ENCODE results near the gene PANX1. TPM values are rescaled to one million over a fixed set of nuclear protein-coding genes. Genes with fewer than 3 reads are reported as not detected.

The PANX1 gene
- total and polyA plus RNA-seq, 10 of the 15 experiments (the other 5 are each of a cell fraction or from before 2014, with no cell fraction given), result 3.3 to 18.7 (median 14.4) TPM

DNA sequence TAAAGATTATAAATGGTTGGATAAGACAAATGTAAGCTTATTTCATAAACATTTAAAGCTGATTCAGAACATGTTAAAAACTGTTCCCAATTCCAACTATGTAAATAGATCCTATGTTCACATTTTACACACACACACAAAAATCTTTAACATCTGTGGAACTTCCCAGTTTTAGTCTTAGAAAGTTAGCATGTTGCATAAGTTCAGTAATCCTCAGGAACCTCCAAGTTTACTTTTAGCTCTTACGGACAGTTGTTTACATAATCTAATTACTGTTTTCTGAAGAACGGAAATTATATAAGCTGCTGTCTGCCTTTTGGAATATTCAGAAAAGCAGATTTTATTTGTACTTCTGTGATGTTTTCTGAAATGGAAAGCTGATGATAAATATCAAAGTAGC lies 53.3 kb downstream of the PANX1 start:
- no TSS peak for BruUV-seq (replicated peaks)
- H3K4me2 ChIP-seq (ENCODE audit: control insufficient read depth, insufficient read depth), result no peak overlapping the region
- POLR2A ChIA-PET, result no interaction called here
- H3K79me2 ChIP-seq (ENCODE audit: control insufficient read depth, insufficient read depth, low read length), result no peaks in the 10 kb centered on the region
- H3K27me3 ChIP-seq (replicated peaks in 1 of 2; ENCODE audit: control insufficient read depth in 2 of 2, insufficient read depth in 2 of 2, low read length in 1 of 2), result no peaks in the 10 kb centered on the region
- FAIRE-seq (no peak), ATAC-seq (no peak), DNase-seq (ENCODE audit: low read depth, low spot score) (no peak)
- TF ChIP-seq ESRRA (IDR thresholded peaks at IDR 0.05; ENCODE audit: low read length), result no peak
- TF ChIP-seq, protein P1, sequence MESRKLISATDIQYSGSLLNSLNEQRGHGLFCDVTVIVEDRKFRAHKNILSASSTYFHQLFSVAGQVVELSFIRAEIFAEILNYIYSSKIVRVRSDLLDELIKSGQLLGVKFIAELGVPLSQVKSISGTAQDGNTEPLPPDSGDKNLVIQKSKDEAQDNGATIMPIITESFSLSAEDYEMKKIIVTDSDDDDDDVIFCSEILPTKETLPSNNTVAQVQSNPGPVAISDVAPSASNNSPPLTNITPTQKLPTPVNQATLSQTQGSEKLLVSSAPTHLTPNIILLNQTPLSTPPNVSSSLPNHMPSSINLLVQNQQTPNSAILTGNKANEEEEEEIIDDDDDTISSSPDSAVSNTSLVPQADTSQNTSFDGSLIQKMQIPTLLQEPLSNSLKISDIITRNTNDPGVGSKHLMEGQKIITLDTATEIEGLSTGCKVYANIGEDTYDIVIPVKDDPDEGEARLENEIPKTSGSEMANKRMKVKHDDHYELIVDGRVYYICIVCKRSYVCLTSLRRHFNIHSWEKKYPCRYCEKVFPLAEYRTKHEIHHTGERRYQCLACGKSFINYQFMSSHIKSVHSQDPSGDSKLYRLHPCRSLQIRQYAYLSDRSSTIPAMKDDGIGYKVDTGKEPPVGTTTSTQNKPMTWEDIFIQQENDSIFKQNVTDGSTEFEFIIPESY (IDR thresholded peaks at IDR 0.05), result no peak
- no peaks in the 10 kb centered on the region; the same call in 2 of the 3 replicates for H3K9me3 ChIP-seq (replicated peaks; ENCODE audit: control insufficient read depth, insufficient read depth, low read length)
- CTCF ChIA-PET, result interaction anchor here (3.2 to 6.5 kb wide), 3 partner anchors 9 to 320 kb away, joined by 17 to 90 read pairs (median 57); no protein-coding TSS in a partner anchor
- H3K9ac ChIP-seq (ENCODE audit: control insufficient read depth, insufficient read depth, low read length), result no peak overlapping the region
- SMC1A ChIA-PET (ENCODE audit: uncharacterized antibody, unreplicated experiment), result interaction anchor here (1.3 to 5.2 kb wide), 4 partner anchors 145 to 321 kb away, joined by 3 to 59 read pairs (median 6); no protein-coding TSS in a partner anchor
- no peak overlapping the region for H3K27ac ChIP-seq (ENCODE audit: control insufficient read depth, insufficient read depth)
- RAD21 ChIA-PET (ENCODE audit: unreplicated experiment), result interaction anchor here (0.6 kb wide), 1 partner anchor 234 kb away, joined by 4 read pairs; no protein-coding TSS in a partner anchor
- intact Hi-C loops (cut with micrococcal nuclease; ENCODE audit: unreplicated experiment) (loop anchor here (5.0 kb wide), 3 partner anchors 90 to 260 kb away; no protein-coding TSS in a partner anchor), in situ Hi-C loops (cut with MboI) (no loop called here)
- no peak overlapping the region for H3K4me3 ChIP-seq
- H3K4me1 ChIP-seq (ENCODE audit: control insufficient read depth, insufficient read depth, low read length), result peaks cover 9% of the 10 kb centered on the region
- peaks cover 3 to 20% of the 10 kb centered on the region in 2 experiments for H3K36me3 ChIP-seq (ENCODE audit: control insufficient read depth in 2 of 2, insufficient read depth in 2 of 2, low read length in 1 of 2)
- 92% methylated on average over 2 of the region's 2 CpGs for WGBS (ENCODE audit: insufficient coverage, insufficient replicate concordance, low lambda C conversion rate, missing lambda C conversion rate)
- no peaks in the 10 kb centered on the region for H4K20me1 ChIP-seq (ENCODE audit: control insufficient read depth, insufficient read depth)
- H2AFZ ChIP-seq (ENCODE audit: control insufficient read depth, low read depth, low read length), result no peak overlapping the region

- Histone ChIP-seq H4K20me1 (ENCODE audit: control insufficient read depth, insufficient read depth) (no peaks in the 10 kb centered on the region), H2AFZ (ENCODE audit: control insufficient read depth, low read depth, low read length) (no peak overlapping the region), H3K79me2 (ENCODE audit: control insufficient read depth, insufficient read depth, low read length) (no peaks in the 10 kb centered on the region), H3K9ac (ENCODE audit: control insufficient read depth, insufficient read depth, low read length) (no peak overlapping the region), H3K27me3 (replicated peaks in 1 of 2; ENCODE audit: control insufficient read depth in 2 of 2, insufficient read depth in 2 of 2, low read length in 1 of 2) (no peaks in the 10 kb centered on the region), H3K9me3 (replicated peaks; ENCODE audit: control insufficient read depth, insufficient read depth, low read length) (no peaks in the 10 kb centered on the region), H3K27ac (ENCODE audit: control insufficient read depth, insufficient read depth) (no peak overlapping the region), H3K4me1 (ENCODE audit: control insufficient read depth, insufficient read depth, low read length) (peaks cover 9% of the 10 kb centered on the region), H3K36me3 (ENCODE audit: control insufficient read depth in 2 of 2, insufficient read depth in 2 of 2, low read length in 1 of 2) (peaks cover 3 to 19% of the 10 kb centered on the region in 2 experiments), H3K4me3 (no peak overlapping the region), H3K4me2 (ENCODE audit: control insufficient read depth, insufficient read depth) (0 out of 2 replicates have a peak overlapping the region, but pooled peaks have one; percentile 13)
- ATAC-seq, result peak; percentile 28
- in situ Hi-C loops (cut with MboI) (no loop called here), intact Hi-C loops (cut with micrococcal nuclease; ENCODE audit: unreplicated experiment) (loop anchor here (1.0 to 5.0 kb wide), 4 partner anchors 89 to 321 kb away; no protein-coding TSS in a partner anchor)
- no TSS peak for BruUV-seq (replicated peaks)
- SMC1A ChIA-PET (ENCODE audit: uncharacterized antibody, unreplicated experiment), result interaction anchor here (1.0 to 5.2 kb wide), 26 partner anchors 8 to 333 kb away, joined by 3 to 59 read pairs (median 4); partner anchors contain the start of genes ANKRD49, MRE11 and PANX1
- POLR2A ChIA-PET, result no interaction called here
- RAD21 ChIA-PET (ENCODE audit: unreplicated experiment), result interaction anchor here (0.8 to 2.2 kb wide), 14 partner anchors 11 to 414 kb away, joined by 3 to 12 read pairs (median 4); no protein-coding TSS in a partner anchor
- 80% methylated on average over 8 of the region's 8 CpGs for WGBS (ENCODE audit: insufficient coverage, insufficient replicate concordance, low lambda C conversion rate, missing lambda C conversion rate)
- CTCF ChIA-PET, result interaction anchor here (0.7 to 6.5 kb wide), 41 partner anchors 10 to 430 kb away, joined by 3 to 90 read pairs (median 5); partner anchors contain the start of genes C11orf97, IZUMO1R, MRE11 and PANX1
- no peak for DNase-seq (ENCODE audit: low read depth, low spot score)
- FAIRE-seq, result no peak
- TF ChIP-seq YBX1 (IDR thresholded peaks at IDR 0.05), result no peak
- no peak for TF ChIP-seq WRNIP1 (IDR thresholded peaks at IDR 0.05; ENCODE audit: borderline replicate concordance, low read depth, low read length)
- TF ChIP-seq CUX1 (IDR thresholded peaks at IDR 0.05; ENCODE audit: insufficient replicate concordance, low read depth, low read length), result no peak
- TF ChIP-seq ETV6 (conservative IDR thresholded peaks at IDR 0.05 in 1 of 2, IDR thresholded peaks at IDR 0.05 in 1 of 2; ENCODE audit: borderline replicate concordance in 1 of 2, low read depth in 1 of 2), result no peak
- no peak for TF ChIP-seq SIN3A (IDR thresholded peaks at IDR 0.05; ENCODE audit: low read depth, low read length)
Measured at GRCh38 chr11:94183251-94183885, 54.7 kb downstream of the PANX1 start.
